ENCODE results near the gene TMEM258. TPM values are rescaled to one million over a fixed set of nuclear protein-coding genes. Genes with fewer than 3 reads are reported as not detected.

Gene TMEM258
- total RNA-seq, 1 experiment from 2014 or later: 113 TPM

DNA sequence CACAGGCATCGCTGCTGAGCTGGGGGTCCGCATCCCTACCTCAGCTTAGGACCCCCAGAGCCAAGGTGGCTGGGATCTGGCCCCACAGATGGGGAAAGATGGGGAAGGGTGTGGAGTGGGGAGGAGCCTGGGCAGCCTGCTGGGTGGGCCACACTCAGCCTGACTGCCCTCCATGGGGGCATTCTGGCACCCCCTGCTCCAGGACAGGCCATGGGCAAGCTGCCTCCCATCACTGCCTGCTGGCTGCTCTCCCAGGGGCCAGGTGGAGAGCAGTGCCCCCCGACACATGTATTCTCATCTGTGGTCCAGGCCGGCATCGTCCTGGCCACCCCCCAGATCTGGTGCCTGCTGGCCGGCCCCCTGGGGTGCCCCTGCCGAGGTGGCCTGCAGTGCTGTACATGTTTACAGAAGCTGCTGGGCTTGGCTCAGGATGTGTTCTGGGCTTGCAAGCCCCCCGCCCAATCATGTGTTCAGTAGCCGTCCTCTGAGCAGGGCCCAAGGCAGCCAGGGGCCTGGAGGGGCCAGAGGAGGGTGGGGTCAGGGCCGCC is 47.7 kb downstream of the TMEM258 start:
- no peak for DNase-seq (ENCODE audit: low spot score)

GRCh38 chr11:61744181-61744580 is 48.2 kb downstream of the TMEM258 start:
- DNase-seq (ENCODE audit: low spot score): no peak

DNA sequence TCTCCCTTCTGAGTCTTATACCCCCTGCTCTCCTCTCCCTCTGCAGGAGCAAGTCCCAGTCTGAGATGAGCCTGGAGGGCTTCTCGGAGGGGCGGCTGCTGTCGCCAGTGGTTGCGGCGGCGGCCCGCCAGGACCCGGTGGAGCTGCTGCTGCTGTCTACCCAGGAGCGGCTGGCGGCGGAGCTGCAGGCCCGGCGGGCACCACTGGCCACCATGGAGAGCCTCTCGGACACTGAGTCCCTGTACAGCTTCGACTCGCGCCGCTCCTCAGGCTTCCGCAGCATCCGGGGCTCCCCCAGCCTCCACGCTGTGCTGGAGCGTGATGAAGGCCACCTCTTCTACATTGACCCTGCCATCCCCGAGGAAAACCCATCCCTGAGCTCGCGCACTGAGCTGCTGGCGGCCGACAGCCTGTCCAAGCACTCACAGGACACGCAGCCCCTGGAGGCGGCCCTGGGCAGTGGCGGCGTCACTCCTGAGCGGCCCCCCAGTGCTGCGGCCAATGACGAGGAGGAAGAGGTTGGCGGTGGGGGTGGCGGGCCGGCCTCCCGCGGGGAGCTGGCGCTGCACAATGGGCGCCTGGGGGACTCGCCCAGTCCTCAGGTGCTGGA is 48.8 kb downstream of the TMEM258 start:
- DNase-seq (ENCODE audit: low spot score): no peak

- DNase-seq (ENCODE audit: low spot score): peak; percentile 79
These were observed 50.0 kb downstream of the TMEM258 start for GRCh38 chr11:61742391-61742790.

- peak; percentile 47 for DNase-seq (ENCODE audit: low spot score)
These were observed 52.4 kb downstream of the TMEM258 start for GRCh38 chr11:61739966-61740365.

GRCh38 chr11:61739413-61739812 is 53.0 kb downstream of the TMEM258 start:
- DNase-seq (ENCODE audit: low spot score): no peak

Other genes with a start within 250 kb of the TMEM258 start
- 13.2 and 14.8 TPM in 2 replicates for gene SYT7, start 211.5 kb downstream of the TMEM258 start, total RNA-seq (2014; rRNA removed; shearing (Covaris generic))
- gene DAGLA, start 112.2 kb downstream of the TMEM258 start, total RNA-seq (2014; rRNA removed; shearing (Covaris generic)): 9.2 and 9.7 TPM in 2 replicates
- 70.1 and 105 TPM in 2 replicates for gene MYRF, start 40.0 kb downstream of the TMEM258 start, total RNA-seq (2014; rRNA removed; shearing (Covaris generic))
- 137 and 147 TPM in 2 replicates for gene FEN1, start 312 bp upstream of the TMEM258 start, total RNA-seq (2014; rRNA removed; shearing (Covaris generic))
- gene FADS1, start 24.4 kb upstream of the TMEM258 start, total RNA-seq (2014; rRNA removed; shearing (Covaris generic)): 1.9 and 9.4 TPM in 2 replicates
- not detected in 2 replicates for gene FADS2, start 35.7 kb upstream of the TMEM258 start, total RNA-seq (2014; rRNA removed; shearing (Covaris generic))
- gene FADS3, start 98.9 kb upstream of the TMEM258 start, total RNA-seq (2014; rRNA removed; shearing (Covaris generic)): 42.2 and 44.0 TPM in 2 replicates
- 1.6 TPM in 1 of 2 replicates, not detected in the other for gene RAB3IL1, start 125.0 kb upstream of the TMEM258 start, total RNA-seq (2014; rRNA removed; shearing (Covaris generic))
- gene BEST1, start 157.8 kb upstream of the TMEM258 start, total RNA-seq (2014; rRNA removed; shearing (Covaris generic)): 0.46 TPM in 1 of 2 replicates, not detected in the other
- 1,803 and 2,077 TPM in 2 replicates for gene FTH1, start 175.0 kb upstream of the TMEM258 start, total RNA-seq (2014; rRNA removed; shearing (Covaris generic))

Data from HT-29 (cell line).